CD4-positive, alpha-beta T cell (primary cell): ENCODE measurements around the gene KSR2. TPM values are rescaled to one million over a fixed set of nuclear protein-coding genes. Genes with fewer than 3 reads are reported as not detected.
A peak's percentile ranks its signal among the peaks of the same experiment; 100 is the strongest.

Experiments
- ATAC-seq: fragments of 200-7000 bp; cut with Tn5 transposase; one replicate; pipeline ENCODE4 v1.10.0; 2022; ENCODE audit warnings: mild to moderate bottlenecking; ENCODE audit not compliant: poor library complexity
- CTCF ChIA-PET: fragments of 350-600 bp; sonication (Branson Sonifier 250); formaldehyde crosslinking; loops from one replicate; lab custom pipeline; 2021; ENCODE audit warnings: antibody characterized with exemption, inconsistent platforms; lab: Charles Lee
- POLR2A ChIA-PET: fragments of 350-600 bp; sonication (Branson Sonifier 250); formaldehyde crosslinking; loops from one replicate; lab custom pipeline; 2021; ENCODE audit warnings: antibody characterized with exemption, inconsistent platforms; lab: Charles Lee
- DNase-seq, 14 experiments: peaks; one replicate each; pipeline ENCODE4 v3.0.0-alpha.2; 2013 to 2020; ENCODE audit warnings: mixed read lengths in 2 of 14
- H3K27ac ChIP-seq, 2 donors: one replicate each; pipeline versions ENCODE4 v1.5.1 to v1.7.0; 2013; ENCODE audit warnings: low read length in 2 of 2, low read depth in 1 of 2, mild to moderate bottlenecking in 1 of 2
- H3K27me3 ChIP-seq, 2 experiments: 1 replicate in 1 of 2; 2 replicates in 1 of 2; pipeline versions ENCODE4 v1.6.1 to v1.7.0; 2013; ENCODE audit warnings: low read length in 2 of 2, control low read depth in 1 of 2, mild to moderate bottlenecking in 1 of 2, moderate library complexity in 1 of 2; ENCODE audit not compliant: insufficient read depth in 2 of 2, control insufficient read depth in 1 of 2
- H3K36me3 ChIP-seq: one replicate; pipeline ENCODE4 v1.6.1; 2013; ENCODE audit warnings: low read length, control low read depth; ENCODE audit not compliant: insufficient read depth
- H3K4me1 ChIP-seq: one replicate; pipeline ENCODE4 v1.6.1; 2013; ENCODE audit warnings: low read length, control low read depth; ENCODE audit not compliant: insufficient read depth
- H3K4me3 ChIP-seq: one replicate; pipeline ENCODE4 v1.5.1; 2013; ENCODE audit warnings: mild to moderate bottlenecking, low read length, moderate library complexity
- H3K9me3 ChIP-seq, 2 experiments: 1 replicate in 1 of 2; 2 replicates in 1 of 2; pipeline versions ENCODE4 v1.6.1 to v1.7.0; 2013; ENCODE audit warnings: low read length in 2 of 2, mild to moderate bottlenecking in 2 of 2, control low read depth in 1 of 2, moderate library complexity in 1 of 2; ENCODE audit not compliant: control insufficient read depth in 1 of 2, insufficient read depth in 1 of 2
- H3K27ac Mint-ChIP-seq: one replicate; pipeline ENCODE4 v1.8.0; 2020; ENCODE audit warnings: mixed read lengths
- H3K27me3 Mint-ChIP-seq: one replicate; pipeline ENCODE4 v1.8.0; 2021; ENCODE audit warnings: mixed read lengths
- H3K36me3 Mint-ChIP-seq: one replicate; pipeline ENCODE4 v1.8.0; 2021; ENCODE audit warnings: low read depth, mixed read lengths
- H3K4me1 Mint-ChIP-seq: one replicate; pipeline ENCODE4 v1.8.0; 2021; ENCODE audit warnings: low read depth, mixed read lengths
- H3K4me3 Mint-ChIP-seq: one replicate; pipeline ENCODE4 v1.8.0; 2020; ENCODE audit warnings: mild to moderate bottlenecking, mixed read lengths
- H3K9me3 Mint-ChIP-seq: one replicate; pipeline ENCODE4 v1.8.0; 2020; ENCODE audit warnings: mixed read lengths
- CTCF ChIP-seq: fragments of 200-600 bp; IDR thresholded peaks from one replicate; pipeline ENCODE4 v1.8.0; 2022; ENCODE audit warnings: antibody characterized with exemption, mild to moderate bottlenecking
- intact Hi-C, 2 experiments: fragments of 100-400 bp; cut with DNase I in 1 of 2; cut with micrococcal nuclease in 1 of 2; formaldehyde crosslinking; loops; one replicate each; pipeline versions ENCODE4 v1.15.1 to v1.9.0; 2023 to 2025; cut with DNase I, micrococcal nuclease
- total RNA-seq, 174 experiments: library from RNA in 2 of 174; stranded (reverse) in 2 of 174; gene quantifications; one replicate each; pipeline ENCODE4 v1.2.3 and lab custom pipeline; 2021 to 2026

Gene KSR2
- total RNA-seq, 2 experiments from 2014 or later = 0.05 to 0.17 TPM

GRCh38 chr12:117837737-117838050, 131.1 kb downstream of the KSR2 start:
- Mint-ChIP-seq H3K27me3 (peaks cover 36% of the 10 kb centered on the region), H3K4me1 (peaks cover 8% of the 10 kb centered on the region), H3K36me3 (no peaks in the 10 kb centered on the region), H3K27ac (no peak overlapping the region), H3K9me3 (no peaks in the 10 kb centered on the region), H3K4me3 (no peak overlapping the region)
- Histone ChIP-seq H3K27me3 (peaks cover 0 to 3% of the 10 kb centered on the region in 2 experiments), H3K27ac (no peak overlapping the region), H3K4me1 (peaks cover 6% of the 10 kb centered on the region), H3K4me3 (no peak overlapping the region), H3K36me3 (no peaks in the 10 kb centered on the region), H3K9me3 (peaks cover 0 to 3% of the 10 kb centered on the region in 2 experiments)
- POLR2A ChIA-PET = no interaction called here
- TF ChIP-seq CTCF = no peak
- DNase-seq = no peak
- no peak for ATAC-seq
- intact Hi-C loops = loop anchor here (1.0 to 5.0 kb wide), 5 partner anchors 470 to 625 kb away; no protein-coding TSS in a partner anchor
- CTCF ChIA-PET = interaction anchor here (1.0 to 1.6 kb wide), 6 partner anchors 10 to 627 kb away, joined by 3 to 7 read pairs (median 4); no protein-coding TSS in a partner anchor

GRCh38 chr12:117836999-117837736, 131.6 kb downstream of the KSR2 start:
- H3K4me3 Mint-ChIP-seq = peak overlapping the region; percentile 30
- no peak overlapping the region for H3K27ac Mint-ChIP-seq

GRCh38 chr12:117836476-117836875, 132.3 kb downstream of the KSR2 start:
- peaks cover 8% of the 10 kb centered on the region for H3K4me1 Mint-ChIP-seq
- H3K9me3 ChIP-seq = no peaks in the 10 kb centered on the region
- H3K4me1 ChIP-seq = peaks cover 6% of the 10 kb centered on the region
- H3K27me3 ChIP-seq = peaks cover 0 to 3% of the 10 kb centered on the region in 2 experiments
- TF ChIP-seq CTCF = no peak
- no peak overlapping the region for H3K4me3 ChIP-seq
- no peaks in the 10 kb centered on the region for H3K36me3 ChIP-seq
- H3K36me3 Mint-ChIP-seq = no peaks in the 10 kb centered on the region
- H3K27me3 Mint-ChIP-seq = peaks cover 28% of the 10 kb centered on the region
- no peak overlapping the region for H3K27ac Mint-ChIP-seq
- no peak overlapping the region for H3K27ac ChIP-seq
- intact Hi-C loops = loop anchor here (2.0 to 5.0 kb wide), 3 partner anchors 469 to 600 kb away; no protein-coding TSS in a partner anchor
- no peaks in the 10 kb centered on the region for H3K9me3 Mint-ChIP-seq
- no peak overlapping the region for H3K4me3 Mint-ChIP-seq
- ATAC-seq (no peak), DNase-seq (no peak)
- POLR2A ChIA-PET = no interaction called here
- CTCF ChIA-PET = interaction anchor here (1.5 to 1.6 kb wide), 3 partner anchors 14 to 624 kb away, joined by 3 to 6 read pairs (median 4); no protein-coding TSS in a partner anchor

More at GRCh38 chr12:117836999-117837736, 131.6 kb downstream of the KSR2 start:
- H3K4me1 Mint-ChIP-seq = peaks cover 8% of the 10 kb centered on the region
- intact Hi-C loops = loop anchor here (1.0 to 5.0 kb wide), 5 partner anchors 470 to 625 kb away; no protein-coding TSS in a partner anchor
- Histone ChIP-seq H3K4me3 (no peak overlapping the region), H3K4me1 (peaks cover 6% of the 10 kb centered on the region), H3K27me3 (peaks cover 0 to 3% of the 10 kb centered on the region in 2 experiments), H3K27ac (no peak overlapping the region), H3K36me3 (no peaks in the 10 kb centered on the region), H3K9me3 (no peaks in the 10 kb centered on the region)
- no peaks in the 10 kb centered on the region for H3K36me3 Mint-ChIP-seq
- CTCF ChIA-PET = interaction anchor here (1.0 to 1.6 kb wide), 6 partner anchors 10 to 626 kb away, joined by 3 to 7 read pairs (median 4); no protein-coding TSS in a partner anchor
- ATAC-seq (peak; percentile 52), DNase-seq (peak; percentile 44 to 81 (median 66))
- peaks cover 34% of the 10 kb centered on the region for H3K27me3 Mint-ChIP-seq
- H3K9me3 Mint-ChIP-seq = no peaks in the 10 kb centered on the region
- TF ChIP-seq CTCF = peak; percentile 89
- POLR2A ChIA-PET = no interaction called here
